A549 (cell line): ENCODE data around the gene TAS2R8.

Source experiments
- BHLHE40 ChIP-seq: IDR thresholded peaks from 2 replicates; pipeline ENCODE4 v1.6.1; 2012; ENCODE audit warnings: low read depth, low read length, inconsistent platforms
- CHD2 ChIP-seq: fragments of 150-350 bp; IDR thresholded peaks from 2 replicates; pipeline ENCODE4 v1.6.1; 2014; ENCODE audit warnings: low read length; ENCODE audit not compliant: partially characterized antibody
- EHF ChIP-seq: fragments of 250-450 bp; sonication (Bioruptor Pico); IDR thresholded peaks from 2 replicates; pipeline ENCODE4 v1.5.0; 2020; ENCODE audit warnings: mild to moderate bottlenecking
- EHMT2 ChIP-seq: fragments of 200-600 bp; sonication (generic); IDR thresholded peaks from 2 replicates; pipeline ENCODE4 v1.6.1; 2016; ENCODE audit warnings: antibody characterized with exemption, low read depth, mild to moderate bottlenecking, moderate library complexity
- HDAC2 ChIP-seq: fragments of 200-600 bp; sonication (generic); IDR thresholded peaks from 2 replicates; pipeline ENCODE4 v1.6.1; 2016
- JUNB ChIP-seq: fragments of >200 bp; sonication (Bioruptor Twin); formaldehyde crosslinking; IDR thresholded peaks from 2 replicates; pipeline ENCODE4 v1.6.1; 2016
- MAX ChIP-seq: IDR thresholded peaks from 2 replicates; pipeline ENCODE4 v1.6.1; 2012
- PHF8 ChIP-seq: fragments of 200-600 bp; sonication (generic); IDR thresholded peaks from 2 replicates; pipeline ENCODE4 v1.6.1; 2016; ENCODE audit warnings: low read depth, mild to moderate bottlenecking, antibody characterized with exemption, moderate library complexity, borderline replicate concordance
- POLR2A ChIP-seq: IDR thresholded peaks from 2 replicates; pipeline ENCODE4 v1.6.1; 2012; ENCODE audit warnings: mild to moderate bottlenecking, low read length
- RAD21 ChIP-seq, 2 experiments: fragments of >200 bp in 1 of 2; sonication (Bioruptor Twin) in 1 of 2; formaldehyde crosslinking in 1 of 2; IDR thresholded peaks in 1 of 2; conservative IDR thresholded peaks in 1 of 2; 2 replicates in 1 of 2; 3 replicates in 1 of 2; pipeline ENCODE4 v1.6.1; 2012 to 2018; ENCODE audit warnings: inconsistent platforms in 1 of 2
- TF ChIP-seq, protein P1 (sequence below): fragments of >200 bp; sonication (Bioruptor Twin); formaldehyde crosslinking; IDR thresholded peaks from 3 replicates; pipeline ENCODE4 v1.5.1; 2016
- TF ChIP-seq, protein P2 (sequence below): fragments of 150-350 bp; IDR thresholded peaks from 2 replicates; pipeline ENCODE4 v1.6.1; 2014; ENCODE audit warnings: low read depth, mild to moderate bottlenecking, low read length
- TF ChIP-seq, protein P3 (sequence below): fragments of 200-600 bp; sonication (generic); IDR thresholded peaks from 2 replicates; pipeline ENCODE4 v1.6.1; 2016; ENCODE audit warnings: antibody characterized with exemption, mild to moderate bottlenecking, moderate library complexity
- TF ChIP-seq, protein P4 (sequence below): fragments of 450-650 bp; IDR thresholded peaks from 2 replicates; pipeline ENCODE4 v1.6.1; 2014; ENCODE audit warnings: antibody characterized with exemption

GRCh38 chr12:10826258-10826657 is 19.2 kb upstream of the TAS2R8 start, which contains the start of gene TAS2R10:
- no peak for TF ChIP-seq POLR2A
- TF ChIP-seq, protein P1, sequence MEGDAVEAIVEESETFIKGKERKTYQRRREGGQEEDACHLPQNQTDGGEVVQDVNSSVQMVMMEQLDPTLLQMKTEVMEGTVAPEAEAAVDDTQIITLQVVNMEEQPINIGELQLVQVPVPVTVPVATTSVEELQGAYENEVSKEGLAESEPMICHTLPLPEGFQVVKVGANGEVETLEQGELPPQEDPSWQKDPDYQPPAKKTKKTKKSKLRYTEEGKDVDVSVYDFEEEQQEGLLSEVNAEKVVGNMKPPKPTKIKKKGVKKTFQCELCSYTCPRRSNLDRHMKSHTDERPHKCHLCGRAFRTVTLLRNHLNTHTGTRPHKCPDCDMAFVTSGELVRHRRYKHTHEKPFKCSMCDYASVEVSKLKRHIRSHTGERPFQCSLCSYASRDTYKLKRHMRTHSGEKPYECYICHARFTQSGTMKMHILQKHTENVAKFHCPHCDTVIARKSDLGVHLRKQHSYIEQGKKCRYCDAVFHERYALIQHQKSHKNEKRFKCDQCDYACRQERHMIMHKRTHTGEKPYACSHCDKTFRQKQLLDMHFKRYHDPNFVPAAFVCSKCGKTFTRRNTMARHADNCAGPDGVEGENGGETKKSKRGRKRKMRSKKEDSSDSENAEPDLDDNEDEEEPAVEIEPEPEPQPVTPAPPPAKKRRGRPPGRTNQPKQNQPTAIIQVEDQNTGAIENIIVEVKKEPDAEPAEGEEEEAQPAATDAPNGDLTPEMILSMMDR: no peak
- TF ChIP-seq RAD21 (conservative IDR thresholded peaks at IDR 0.05 in 1 of 2, IDR thresholded peaks at IDR 0.05 in 1 of 2): no peak
- no peak for TF ChIP-seq HDAC2
- TF ChIP-seq CHD2: no peak
- TF ChIP-seq, protein P2, sequence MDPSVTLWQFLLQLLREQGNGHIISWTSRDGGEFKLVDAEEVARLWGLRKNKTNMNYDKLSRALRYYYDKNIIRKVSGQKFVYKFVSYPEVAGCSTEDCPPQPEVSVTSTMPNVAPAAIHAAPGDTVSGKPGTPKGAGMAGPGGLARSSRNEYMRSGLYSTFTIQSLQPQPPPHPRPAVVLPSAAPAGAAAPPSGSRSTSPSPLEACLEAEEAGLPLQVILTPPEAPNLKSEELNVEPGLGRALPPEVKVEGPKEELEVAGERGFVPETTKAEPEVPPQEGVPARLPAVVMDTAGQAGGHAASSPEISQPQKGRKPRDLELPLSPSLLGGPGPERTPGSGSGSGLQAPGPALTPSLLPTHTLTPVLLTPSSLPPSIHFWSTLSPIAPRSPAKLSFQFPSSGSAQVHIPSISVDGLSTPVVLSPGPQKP: no peak
- no peak for TF ChIP-seq EHF
- no peak for TF ChIP-seq PHF8
- no peak for TF ChIP-seq MAX
- no peak for TF ChIP-seq JUNB
- TF ChIP-seq, protein P3, sequence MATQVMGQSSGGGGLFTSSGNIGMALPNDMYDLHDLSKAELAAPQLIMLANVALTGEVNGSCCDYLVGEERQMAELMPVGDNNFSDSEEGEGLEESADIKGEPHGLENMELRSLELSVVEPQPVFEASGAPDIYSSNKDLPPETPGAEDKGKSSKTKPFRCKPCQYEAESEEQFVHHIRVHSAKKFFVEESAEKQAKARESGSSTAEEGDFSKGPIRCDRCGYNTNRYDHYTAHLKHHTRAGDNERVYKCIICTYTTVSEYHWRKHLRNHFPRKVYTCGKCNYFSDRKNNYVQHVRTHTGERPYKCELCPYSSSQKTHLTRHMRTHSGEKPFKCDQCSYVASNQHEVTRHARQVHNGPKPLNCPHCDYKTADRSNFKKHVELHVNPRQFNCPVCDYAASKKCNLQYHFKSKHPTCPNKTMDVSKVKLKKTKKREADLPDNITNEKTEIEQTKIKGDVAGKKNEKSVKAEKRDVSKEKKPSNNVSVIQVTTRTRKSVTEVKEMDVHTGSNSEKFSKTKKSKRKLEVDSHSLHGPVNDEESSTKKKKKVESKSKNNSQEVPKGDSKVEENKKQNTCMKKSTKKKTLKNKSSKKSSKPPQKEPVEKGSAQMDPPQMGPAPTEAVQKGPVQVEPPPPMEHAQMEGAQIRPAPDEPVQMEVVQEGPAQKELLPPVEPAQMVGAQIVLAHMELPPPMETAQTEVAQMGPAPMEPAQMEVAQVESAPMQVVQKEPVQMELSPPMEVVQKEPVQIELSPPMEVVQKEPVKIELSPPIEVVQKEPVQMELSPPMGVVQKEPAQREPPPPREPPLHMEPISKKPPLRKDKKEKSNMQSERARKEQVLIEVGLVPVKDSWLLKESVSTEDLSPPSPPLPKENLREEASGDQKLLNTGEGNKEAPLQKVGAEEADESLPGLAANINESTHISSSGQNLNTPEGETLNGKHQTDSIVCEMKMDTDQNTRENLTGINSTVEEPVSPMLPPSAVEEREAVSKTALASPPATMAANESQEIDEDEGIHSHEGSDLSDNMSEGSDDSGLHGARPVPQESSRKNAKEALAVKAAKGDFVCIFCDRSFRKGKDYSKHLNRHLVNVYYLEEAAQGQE: no peak
- TF ChIP-seq BHLHE40: no peak
- no peak for TF ChIP-seq EHMT2
- TF ChIP-seq, protein P4, sequence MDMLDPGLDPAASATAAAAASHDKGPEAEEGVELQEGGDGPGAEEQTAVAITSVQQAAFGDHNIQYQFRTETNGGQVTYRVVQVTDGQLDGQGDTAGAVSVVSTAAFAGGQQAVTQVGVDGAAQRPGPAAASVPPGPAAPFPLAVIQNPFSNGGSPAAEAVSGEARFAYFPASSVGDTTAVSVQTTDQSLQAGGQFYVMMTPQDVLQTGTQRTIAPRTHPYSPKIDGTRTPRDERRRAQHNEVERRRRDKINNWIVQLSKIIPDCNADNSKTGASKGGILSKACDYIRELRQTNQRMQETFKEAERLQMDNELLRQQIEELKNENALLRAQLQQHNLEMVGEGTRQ: no peak
